ENCODE measurements around the gene FYB1. TPM values are rescaled to one million over a fixed set of nuclear protein-coding genes. Genes with fewer than 3 reads are reported as not detected.

Gene FYB1
- total RNA-seq, 1 donor from 2014 or later, result not detected

DNA sequence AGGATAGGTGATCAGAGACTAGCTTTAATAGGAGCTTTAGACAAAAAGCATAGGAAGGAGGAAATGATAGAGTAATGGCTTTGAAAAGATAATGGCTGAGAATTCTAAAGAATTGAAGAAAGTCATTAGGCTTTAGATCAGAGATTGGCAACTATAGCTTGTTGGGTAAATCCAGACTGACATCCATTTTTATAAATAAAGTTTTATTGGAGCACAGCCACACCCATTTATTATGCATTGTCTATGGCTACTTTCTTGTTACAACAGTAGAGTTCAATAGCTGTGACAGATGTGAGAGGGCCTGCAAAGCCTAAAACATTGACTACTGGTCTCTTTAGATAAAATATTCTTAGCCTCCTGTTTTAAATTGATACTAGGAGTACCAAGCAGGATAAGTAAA, 40.7 kb upstream of the FYB1 start:
- no peaks in the 10 kb centered on the region for H3K4me1 Mint-ChIP-seq (ENCODE audit: low read depth)
- TF ChIP-seq, protein P1, sequence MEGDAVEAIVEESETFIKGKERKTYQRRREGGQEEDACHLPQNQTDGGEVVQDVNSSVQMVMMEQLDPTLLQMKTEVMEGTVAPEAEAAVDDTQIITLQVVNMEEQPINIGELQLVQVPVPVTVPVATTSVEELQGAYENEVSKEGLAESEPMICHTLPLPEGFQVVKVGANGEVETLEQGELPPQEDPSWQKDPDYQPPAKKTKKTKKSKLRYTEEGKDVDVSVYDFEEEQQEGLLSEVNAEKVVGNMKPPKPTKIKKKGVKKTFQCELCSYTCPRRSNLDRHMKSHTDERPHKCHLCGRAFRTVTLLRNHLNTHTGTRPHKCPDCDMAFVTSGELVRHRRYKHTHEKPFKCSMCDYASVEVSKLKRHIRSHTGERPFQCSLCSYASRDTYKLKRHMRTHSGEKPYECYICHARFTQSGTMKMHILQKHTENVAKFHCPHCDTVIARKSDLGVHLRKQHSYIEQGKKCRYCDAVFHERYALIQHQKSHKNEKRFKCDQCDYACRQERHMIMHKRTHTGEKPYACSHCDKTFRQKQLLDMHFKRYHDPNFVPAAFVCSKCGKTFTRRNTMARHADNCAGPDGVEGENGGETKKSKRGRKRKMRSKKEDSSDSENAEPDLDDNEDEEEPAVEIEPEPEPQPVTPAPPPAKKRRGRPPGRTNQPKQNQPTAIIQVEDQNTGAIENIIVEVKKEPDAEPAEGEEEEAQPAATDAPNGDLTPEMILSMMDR (IDR thresholded peaks at IDR 0.05), result no peak
- peaks cover 18% of the 10 kb centered on the region for H3K27me3 Mint-ChIP-seq (ENCODE audit: low read depth)
- DNase-seq (ENCODE audit: low spot score), result no peak
- no peak overlapping the region for H3K4me3 Mint-ChIP-seq (ENCODE audit: unreplicated experiment)
- H3K9me3 Mint-ChIP-seq (ENCODE audit: low read depth), result peaks cover 3% of the 10 kb centered on the region
- H3K27ac Mint-ChIP-seq (ENCODE audit: unreplicated experiment), result no peak overlapping the region
- no peaks in the 10 kb centered on the region for H3K36me3 Mint-ChIP-seq (ENCODE audit: low read depth)

DNA sequence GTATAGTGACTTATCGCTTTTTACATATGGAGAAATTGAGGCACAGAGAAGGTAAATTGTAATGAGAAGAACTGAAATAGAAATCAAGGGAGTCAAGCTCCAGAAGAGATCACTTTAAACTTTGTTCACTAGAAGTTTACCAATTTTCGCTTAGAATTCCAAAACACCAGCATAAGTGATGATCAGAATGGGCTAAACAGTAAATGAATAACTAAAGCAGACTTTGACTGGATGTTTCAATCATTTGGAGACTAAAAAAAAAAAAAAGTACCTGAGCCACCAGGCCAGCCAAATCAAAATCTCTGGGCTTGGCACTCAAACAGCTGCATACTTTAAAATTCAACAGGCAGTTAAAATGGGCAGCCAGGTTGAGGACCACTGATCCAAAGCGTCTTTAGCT, 38.2 kb upstream of the FYB1 start:
- DNase-seq (ENCODE audit: low spot score), result no peak
- no peaks in the 10 kb centered on the region for H3K9me3 Mint-ChIP-seq (ENCODE audit: low read depth)
- H3K36me3 Mint-ChIP-seq (ENCODE audit: low read depth), result no peaks in the 10 kb centered on the region
- H3K27me3 Mint-ChIP-seq (ENCODE audit: low read depth), result peaks cover 24% of the 10 kb centered on the region
- no peaks in the 10 kb centered on the region for H3K4me1 Mint-ChIP-seq (ENCODE audit: low read depth)
- no peak overlapping the region for H3K27ac Mint-ChIP-seq (ENCODE audit: unreplicated experiment)
- TF ChIP-seq, protein P1 (IDR thresholded peaks at IDR 0.05), result no peak
- no peak overlapping the region for H3K4me3 Mint-ChIP-seq (ENCODE audit: unreplicated experiment)

DNA sequence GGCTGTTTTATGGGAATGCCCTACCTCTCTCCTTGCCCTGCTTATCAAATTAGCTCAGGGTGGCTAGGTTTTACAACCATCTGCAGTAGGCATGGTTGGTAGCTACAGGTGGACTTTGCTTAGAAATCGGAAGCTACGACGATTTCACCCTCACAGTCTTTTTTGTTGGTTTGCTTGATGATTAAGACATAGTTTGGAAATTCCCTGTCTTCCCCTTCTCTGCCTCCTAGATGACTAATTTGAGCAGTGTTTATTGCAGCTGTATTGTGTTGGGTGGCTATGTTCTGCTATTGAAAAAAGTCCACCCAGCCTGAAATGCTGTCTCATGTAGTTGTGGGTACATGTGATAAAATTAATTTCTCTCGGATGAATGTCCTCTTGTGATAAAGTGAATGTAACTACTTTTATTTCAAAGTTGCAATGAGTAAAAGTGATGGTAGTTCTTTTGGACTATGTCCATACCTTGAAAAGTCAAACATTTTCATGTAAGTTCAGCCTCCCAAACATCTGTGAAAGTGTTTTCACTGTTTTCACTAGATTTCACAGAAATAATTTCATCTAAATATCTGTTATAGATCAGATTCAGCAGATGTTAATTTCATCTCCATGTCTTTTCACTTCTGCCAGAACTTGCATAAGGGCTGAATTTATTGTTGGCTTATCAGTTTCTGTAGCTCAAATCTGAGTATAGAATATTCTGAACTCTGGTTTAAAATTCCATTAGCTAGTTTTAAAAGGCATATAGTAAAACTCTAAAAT, 37.3 kb upstream of the FYB1 start:
- no peaks in the 10 kb centered on the region for H3K9me3 Mint-ChIP-seq (ENCODE audit: low read depth)
- no peaks in the 10 kb centered on the region for H3K36me3 Mint-ChIP-seq (ENCODE audit: low read depth)
- TF ChIP-seq, protein P1 (IDR thresholded peaks at IDR 0.05), result no peak
- no peaks in the 10 kb centered on the region for H3K4me1 Mint-ChIP-seq (ENCODE audit: low read depth)
- H3K27ac Mint-ChIP-seq (ENCODE audit: unreplicated experiment), result no peak overlapping the region
- H3K27me3 Mint-ChIP-seq (ENCODE audit: low read depth), result peaks cover 24% of the 10 kb centered on the region
- no peak overlapping the region for H3K4me3 Mint-ChIP-seq (ENCODE audit: unreplicated experiment)
- no peak for DNase-seq (ENCODE audit: low spot score)

DNA sequence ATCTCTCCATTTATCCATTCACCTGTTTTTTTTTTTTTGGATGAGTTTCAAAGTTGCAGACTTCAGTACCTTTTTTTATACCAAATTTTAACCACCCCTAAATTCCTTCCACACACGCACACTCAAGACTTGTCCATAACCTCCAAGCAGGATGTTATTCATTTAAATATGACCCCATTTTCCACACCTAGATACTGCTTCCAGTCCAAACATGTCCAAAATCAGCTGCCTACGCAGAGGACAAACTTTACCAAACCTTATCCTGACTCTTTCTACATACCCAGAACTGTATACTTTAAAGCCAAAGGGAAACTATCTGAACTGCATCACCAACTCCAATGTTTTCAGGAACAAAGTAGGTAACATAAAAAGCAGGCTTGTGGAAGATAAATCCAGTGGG, 36.0 kb upstream of the FYB1 start:
- no peaks in the 10 kb centered on the region for H3K36me3 Mint-ChIP-seq (ENCODE audit: low read depth)
- H3K27me3 Mint-ChIP-seq (ENCODE audit: low read depth), result peaks cover 28% of the 10 kb centered on the region
- no peak overlapping the region for H3K4me3 Mint-ChIP-seq (ENCODE audit: unreplicated experiment)
- H3K4me1 Mint-ChIP-seq (ENCODE audit: low read depth), result no peaks in the 10 kb centered on the region
- TF ChIP-seq, protein P1 (IDR thresholded peaks at IDR 0.05), result no peak
- no peaks in the 10 kb centered on the region for H3K9me3 Mint-ChIP-seq (ENCODE audit: low read depth)
- no peak for DNase-seq (ENCODE audit: low spot score)
- H3K27ac Mint-ChIP-seq (ENCODE audit: unreplicated experiment), result no peak overlapping the region

DNA sequence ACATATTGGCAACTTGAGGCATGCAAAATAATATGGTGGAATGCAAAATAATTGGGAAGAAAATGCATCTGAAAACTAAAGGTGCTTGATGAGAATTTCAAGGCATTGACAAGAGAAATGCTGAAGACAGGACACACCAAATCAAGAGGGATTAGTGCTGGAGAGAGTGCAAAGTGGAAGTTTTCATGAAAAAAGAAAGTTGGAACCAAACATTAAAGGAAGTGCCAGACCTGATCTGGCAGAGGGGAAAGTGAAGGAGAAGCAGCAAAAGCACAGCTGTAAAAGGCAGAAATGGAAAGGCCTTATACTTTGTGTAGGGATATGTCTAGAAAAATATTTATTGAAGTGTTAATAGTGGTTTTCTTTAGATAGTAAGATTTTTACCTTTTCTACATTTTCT, 35.3 kb upstream of the FYB1 start:
- TF ChIP-seq, protein P1 (IDR thresholded peaks at IDR 0.05), result no peak
- Mint-ChIP-seq H3K4me3 (ENCODE audit: unreplicated experiment) (no peak overlapping the region), H3K36me3 (ENCODE audit: low read depth) (no peaks in the 10 kb centered on the region), H3K9me3 (ENCODE audit: low read depth) (no peaks in the 10 kb centered on the region), H3K27me3 (ENCODE audit: low read depth) (peaks cover 34% of the 10 kb centered on the region), H3K4me1 (ENCODE audit: low read depth) (no peaks in the 10 kb centered on the region), H3K27ac (ENCODE audit: unreplicated experiment) (no peak overlapping the region)
- no peak for DNase-seq (ENCODE audit: low spot score)

All from chondrocyte (in vitro differentiated cells).